IMR-90 (cell line): Measurements from ENCODE around the gene DIPK1B. TPM values are rescaled to one million over a fixed set of nuclear protein-coding genes. Genes with fewer than 3 reads are reported as not detected.

Experiments used
- ATAC-seq: fragments of 200-7000 bp; cut with Tn5 transposase; 2 replicates; pipeline ENCODE4 v1.9.1; 2020; ENCODE audit warnings: low read depth, mild to moderate bottlenecking, moderate library complexity
- BruUV-seq: library from RNA; stranded (reverse); fragments of 400-500 nt; replicated peaks from 2 replicates; lab custom pipeline; 2021; lab: Mats Ljungman, UMichigan
- CTCF ChIA-PET: fragments of 300-600 bp; formaldehyde crosslinking; extraction: SDS; loops from one replicate; lab custom pipeline; 2021; ENCODE audit warnings: antibody characterized with exemption; lab: Yijun Ruan, JAX
- POLR2A ChIA-PET: fragments of 300-600 bp; sonication (Branson Sonifier 250); formaldehyde crosslinking; loops from one replicate; lab custom pipeline; 2022; ENCODE audit warnings: antibody characterized with exemption; ENCODE audit not compliant: unreplicated experiment; lab: Charles Lee
- DNase-seq: peaks from one replicate; pipeline ENCODE4 v3.0.0; 2013
- H2AFZ ChIP-seq: replicated peaks from 2 replicates; pipeline ENCODE3; 2013; ENCODE audit warnings: low read length, mild to moderate bottlenecking; ENCODE audit not compliant: poor library complexity
- H2AK5ac ChIP-seq: 2 replicates; pipeline ENCODE4 v1.6.1; 2013; ENCODE audit warnings: low read depth, low read length, inconsistent platforms
- H2AK9ac ChIP-seq: replicated peaks from 2 replicates; pipeline ENCODE3; 2013; ENCODE audit warnings: mild to moderate bottlenecking, low read depth, low read length, moderate library complexity; ENCODE audit not compliant: poor library complexity
- H2BK120ac ChIP-seq: 2 replicates; pipeline ENCODE4 v1.6.1; 2013; ENCODE audit warnings: low read depth, low read length, inconsistent platforms
- H2BK15ac ChIP-seq: 3 replicates; pipeline ENCODE4 v1.6.1; 2013; ENCODE audit warnings: low read depth, low read length, inconsistent platforms
- H2BK20ac ChIP-seq: 2 replicates; pipeline ENCODE4 v1.6.1; 2013; ENCODE audit warnings: low read depth, mild to moderate bottlenecking, inconsistent platforms, low read length, moderate library complexity
- H2BK5ac ChIP-seq: 2 replicates; pipeline ENCODE4 v1.6.1; 2013; ENCODE audit warnings: mild to moderate bottlenecking, low read depth, low read length, inconsistent platforms; ENCODE audit not compliant: poor library complexity, severe bottlenecking
- H3K14ac ChIP-seq: replicated peaks from 2 replicates; pipeline ENCODE4 v1.6.1; 2013; ENCODE audit warnings: low read depth, low read length, inconsistent platforms
- H3K18ac ChIP-seq: 2 replicates; pipeline ENCODE4 v1.6.1; 2013; ENCODE audit warnings: low read depth, low read length, control low read depth
- H3K23ac ChIP-seq: 2 replicates; pipeline ENCODE4 v1.6.1; 2013; ENCODE audit warnings: low read depth, low read length, inconsistent platforms
- H3K27ac ChIP-seq: 2 replicates; pipeline ENCODE4 v1.5.1; 2013; ENCODE audit warnings: mild to moderate bottlenecking, control low read depth, low read length; ENCODE audit not compliant: insufficient read depth
- H3K27me3 ChIP-seq: 2 replicates; pipeline ENCODE4 v1.6.1; 2013; ENCODE audit warnings: low read length; ENCODE audit not compliant: control insufficient read depth, insufficient read depth
- H3K36me3 ChIP-seq: 2 replicates; pipeline ENCODE4 v1.6.1; 2013; ENCODE audit warnings: low read length, mixed read lengths; ENCODE audit not compliant: control insufficient read depth, insufficient read depth
- H3K4ac ChIP-seq: 2 replicates; pipeline ENCODE4 v1.6.1; 2013; ENCODE audit warnings: low read depth, low read length, inconsistent platforms
- H3K4me1 ChIP-seq: 2 replicates; pipeline ENCODE4 v1.6.1; 2013; ENCODE audit warnings: low read length, mixed read lengths; ENCODE audit not compliant: control insufficient read depth, insufficient read depth
- H3K4me2 ChIP-seq: 2 replicates; pipeline ENCODE4 v1.6.1; 2013; ENCODE audit warnings: low read depth, mild to moderate bottlenecking, control low read depth, low read length, moderate library complexity
- H3K4me3 ChIP-seq: 2 replicates; pipeline ENCODE4 v1.5.1; 2013; ENCODE audit warnings: low read depth, mild to moderate bottlenecking, control low read depth, low read length, moderate library complexity; ENCODE audit not compliant: insufficient read depth
- H3K56ac ChIP-seq: 2 replicates; pipeline ENCODE4 v1.6.1; 2013; ENCODE audit warnings: low read length, inconsistent platforms; ENCODE audit not compliant: insufficient read depth; ENCODE audit errors: extremely low read depth
- H3K79me1 ChIP-seq, 2 experiments: 2 replicates each; pipeline ENCODE4 v1.6.1; 2013; ENCODE audit warnings: low read length in 2 of 2, inconsistent platforms in 1 of 2, low read depth in 1 of 2
- H3K9ac ChIP-seq: 2 replicates; pipeline ENCODE4 v1.6.1; 2013; ENCODE audit warnings: low read depth, low read length, control low read depth
- H3K9me1 ChIP-seq: 2 replicates; pipeline ENCODE4 v1.6.1; 2013; ENCODE audit warnings: low read length, inconsistent platforms; ENCODE audit not compliant: insufficient read depth
- H3K9me3 ChIP-seq: 2 replicates; pipeline ENCODE4 v1.6.1; 2013; ENCODE audit warnings: low read length; ENCODE audit not compliant: control insufficient read depth, insufficient read depth
- H4K20me1 ChIP-seq: 2 replicates; pipeline ENCODE4 v1.6.1; 2013; ENCODE audit warnings: low read length, inconsistent platforms; ENCODE audit not compliant: insufficient read depth
- H4K5ac ChIP-seq: 2 replicates; pipeline ENCODE4 v1.6.1; 2013; ENCODE audit warnings: mild to moderate bottlenecking, low read depth, low read length, control low read depth
- H4K8ac ChIP-seq, 2 experiments: 2 replicates each; pipeline ENCODE4 v1.6.1; 2013; ENCODE audit warnings: low read depth in 2 of 2, low read length in 2 of 2, control low read depth in 1 of 2, inconsistent platforms in 1 of 2
- H4K91ac ChIP-seq: 2 replicates; pipeline ENCODE4 v1.6.1; 2013; ENCODE audit warnings: low read depth, low read length, inconsistent platforms; ENCODE audit not compliant: insufficient read depth
- BHLHE40 ChIP-seq: fragments of 150-350 bp; IDR thresholded peaks from 2 replicates; pipeline ENCODE4 v1.6.1; 2016; ENCODE audit warnings: mild to moderate bottlenecking, low read depth, low read length
- CEBPB ChIP-seq: IDR thresholded peaks from 2 replicates; pipeline ENCODE4 v1.6.1; 2012; ENCODE audit warnings: low read depth, low read length, improper control_type of control experiment
- CHD1 ChIP-seq: IDR thresholded peaks from 2 replicates; pipeline ENCODE4 v1.6.1; 2012; ENCODE audit warnings: low read depth, low read length, improper control_type of control experiment
- FOS ChIP-seq: fragments of 150-350 bp; IDR thresholded peaks from 2 replicates; pipeline ENCODE4 v1.6.1; 2016; ENCODE audit warnings: low read depth, low read length
- MAFK ChIP-seq: IDR thresholded peaks from 2 replicates; pipeline ENCODE4 v1.6.1; 2012; ENCODE audit warnings: low read depth, low read length, improper control_type of control experiment
- MXI1 ChIP-seq: IDR thresholded peaks from 2 replicates; pipeline ENCODE4 v1.6.1; 2012; ENCODE audit warnings: low read depth, mild to moderate bottlenecking, low read length, moderate library complexity, borderline replicate concordance
- NFE2L2 ChIP-seq: fragments of 150-350 bp; IDR thresholded peaks from 2 replicates; pipeline ENCODE4 v1.6.1; 2016; ENCODE audit warnings: low read depth, mild to moderate bottlenecking, low read length
- POLR2A ChIP-seq: IDR thresholded peaks from 2 replicates; pipeline ENCODE4 v1.6.1; 2012; ENCODE audit warnings: mild to moderate bottlenecking, low read depth, low read length
- RAD21 ChIP-seq: IDR thresholded peaks from 2 replicates; pipeline ENCODE4 v1.6.1; 2012; ENCODE audit warnings: low read length, improper control_type of control experiment
- RCOR1 ChIP-seq: IDR thresholded peaks from 2 replicates; pipeline ENCODE4 v1.6.1; 2012; ENCODE audit warnings: mild to moderate bottlenecking, low read length, improper control_type of control experiment; ENCODE audit not compliant: insufficient replicate concordance
- SMC3 ChIP-seq: fragments of 150-350 bp; IDR thresholded peaks from 2 replicates; pipeline ENCODE4 v1.6.1; 2016; ENCODE audit warnings: low read depth, mild to moderate bottlenecking, antibody characterized with exemption, low read length, moderate library complexity
- WGBS, 2 experiments: methylation state at CpG; one replicate each; pipeline versions ENCODE4 v1.1.5 to v1.1.7; 2013; ENCODE audit warnings: missing lambda C conversion rate in 2 of 2; ENCODE audit not compliant: insufficient read length in 1 of 2; ENCODE audit errors: extremely low coverage in 2 of 2; 5-methylcytosine and 5-hydroxymethylcytosine counted together
- dilution Hi-C: fragments of 300-500 bp; cut with HindIII; formaldehyde crosslinking; loops from one replicate; pipeline ENCODE4 v1.14.3; 2018; ENCODE audit warnings: low sequenced_read_pairs; ENCODE audit not compliant: unreplicated experiment
- in situ Hi-C: fragments of 300-500 bp; cut with MboI; formaldehyde crosslinking; loops from 3 replicates; pipeline ENCODE4 v1.14.3; 2019; ENCODE audit warnings: low sequenced_read_pairs, inconsistent platforms, mixed read lengths
- intact Hi-C: fragments of 100-400 bp; cut with micrococcal nuclease; formaldehyde crosslinking; loops from 2 replicates; pipeline ENCODE4 v1.10.0; 2022
- polyA plus RNA-seq, 3 experiments: library from polyadenylated mRNA; depleted of rRNA; stranded (reverse); fragments of >200 nt; gene quantifications; 2 replicates each; pipeline ENCODE4 v1.2.3, GENCODE V29; 2012; ENCODE audit warnings: low replicate concordance in 1 of 3
- total RNA-seq: library from RNA; depleted of rRNA; stranded (reverse); fragments of >200 nt; gene quantifications from 2 replicates; pipeline ENCODE4 v1.2.3, GENCODE V29; 2012
- TF ChIP-seq, protein P1 (sequence below): fragments of 150-350 bp; IDR thresholded peaks from 2 replicates; pipeline ENCODE4 v1.6.1; 2016; ENCODE audit warnings: low read depth, mild to moderate bottlenecking, low read length, moderate library complexity, borderline replicate concordance
- TF ChIP-seq, protein P2 (sequence below): fragments of 150-350 bp; IDR thresholded peaks from 2 replicates; pipeline ENCODE4 v1.6.1; 2017; ENCODE audit warnings: mild to moderate bottlenecking, antibody characterized with exemption, low read length, low read depth
- TF ChIP-seq, protein P3 (sequence below): conservative IDR thresholded peaks from 2 replicates; pipeline ENCODE4 v1.5.1; 2012; ENCODE audit warnings: mild to moderate bottlenecking, low read depth, low read length, improper control_type of control experiment

DIPK1B gene
- total and polyA plus RNA-seq, 2 of the 4 experiments (the other 2 are of a cell fraction) = 3.4 to 7.1 TPM

DNA sequence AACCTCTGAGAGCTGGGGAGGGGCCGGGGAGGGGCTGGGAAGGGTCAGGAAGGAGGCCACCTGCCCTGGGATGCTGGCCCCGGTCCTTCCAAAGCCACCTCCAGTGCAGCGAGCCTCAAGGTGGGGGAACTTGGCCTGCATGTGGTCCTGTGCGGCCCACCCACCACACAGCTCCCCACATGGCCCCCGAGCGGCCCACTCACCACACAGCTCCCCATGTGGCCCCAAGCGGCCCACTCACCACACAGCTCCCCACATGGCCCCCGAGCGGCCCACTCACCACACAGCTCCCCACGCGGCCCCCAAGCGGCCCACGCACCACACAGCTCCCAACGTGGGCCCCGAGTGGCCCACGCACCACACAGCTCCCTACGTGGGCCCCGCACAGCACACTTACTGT, 32.4 kb downstream of the DIPK1B start:
- no peak overlapping the region for H4K8ac ChIP-seq
- no peaks in the 10 kb centered on the region for H3K36me3 ChIP-seq
- H3K56ac ChIP-seq = no peak overlapping the region
- no peak overlapping the region for H2BK15ac ChIP-seq
- no peak overlapping the region for H3K4me2 ChIP-seq
- H2AK5ac ChIP-seq = no peak overlapping the region
- H4K20me1 ChIP-seq = no peaks in the 10 kb centered on the region; the same call in 1 of the 2 replicates
- H2AK9ac ChIP-seq = no peak overlapping the region
- H3K27me3 ChIP-seq = peaks cover 51% of the 10 kb centered on the region
- no peak overlapping the region for H2BK5ac ChIP-seq
- intact Hi-C loops (no loop called here), dilution Hi-C loops (no loop called here), in situ Hi-C loops (no loop called here)
- H3K9me3 ChIP-seq = no peaks in the 10 kb centered on the region
- peaks cover 3% of the 10 kb centered on the region; the same call in 1 of the 2 replicates for H3K4me1 ChIP-seq
- ChIA-PET POLR2A (no interaction called here), CTCF (no interaction called here)
- no peaks in the 10 kb centered on the region for H3K79me1 ChIP-seq
- no peak overlapping the region for H2AFZ ChIP-seq
- BruUV-seq = no TSS peak
- no peak overlapping the region for H3K4me3 ChIP-seq
- H2BK120ac ChIP-seq = no peak overlapping the region
- H3K9me1 ChIP-seq = no peaks in the 10 kb centered on the region
- no peak overlapping the region for H3K9ac ChIP-seq
- H3K18ac ChIP-seq = no peak overlapping the region
- H3K27ac ChIP-seq = no peak overlapping the region
- WGBS, 2 experiments = 87% methylated on average over 4 of the region's 18 CpGs; no CpG with 5 or more reads in 1 of the 2 experiments
- H3K23ac ChIP-seq = no peak overlapping the region
- H4K5ac ChIP-seq = no peak overlapping the region
- no peak overlapping the region for H3K14ac ChIP-seq
- no peak for DNase-seq
- no peak overlapping the region for H2BK20ac ChIP-seq
- H3K4ac ChIP-seq = no peak overlapping the region
- ATAC-seq = no peak
- no peak for TF ChIP-seq NFE2L2
- no peak for TF ChIP-seq BHLHE40
- TF ChIP-seq, protein P1, sequence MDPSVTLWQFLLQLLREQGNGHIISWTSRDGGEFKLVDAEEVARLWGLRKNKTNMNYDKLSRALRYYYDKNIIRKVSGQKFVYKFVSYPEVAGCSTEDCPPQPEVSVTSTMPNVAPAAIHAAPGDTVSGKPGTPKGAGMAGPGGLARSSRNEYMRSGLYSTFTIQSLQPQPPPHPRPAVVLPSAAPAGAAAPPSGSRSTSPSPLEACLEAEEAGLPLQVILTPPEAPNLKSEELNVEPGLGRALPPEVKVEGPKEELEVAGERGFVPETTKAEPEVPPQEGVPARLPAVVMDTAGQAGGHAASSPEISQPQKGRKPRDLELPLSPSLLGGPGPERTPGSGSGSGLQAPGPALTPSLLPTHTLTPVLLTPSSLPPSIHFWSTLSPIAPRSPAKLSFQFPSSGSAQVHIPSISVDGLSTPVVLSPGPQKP = no peak
- TF ChIP-seq CEBPB = no peak
- TF ChIP-seq, protein P2, sequence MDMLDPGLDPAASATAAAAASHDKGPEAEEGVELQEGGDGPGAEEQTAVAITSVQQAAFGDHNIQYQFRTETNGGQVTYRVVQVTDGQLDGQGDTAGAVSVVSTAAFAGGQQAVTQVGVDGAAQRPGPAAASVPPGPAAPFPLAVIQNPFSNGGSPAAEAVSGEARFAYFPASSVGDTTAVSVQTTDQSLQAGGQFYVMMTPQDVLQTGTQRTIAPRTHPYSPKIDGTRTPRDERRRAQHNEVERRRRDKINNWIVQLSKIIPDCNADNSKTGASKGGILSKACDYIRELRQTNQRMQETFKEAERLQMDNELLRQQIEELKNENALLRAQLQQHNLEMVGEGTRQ = no peak
- TF ChIP-seq MAFK = no peak
- TF ChIP-seq, protein P3, sequence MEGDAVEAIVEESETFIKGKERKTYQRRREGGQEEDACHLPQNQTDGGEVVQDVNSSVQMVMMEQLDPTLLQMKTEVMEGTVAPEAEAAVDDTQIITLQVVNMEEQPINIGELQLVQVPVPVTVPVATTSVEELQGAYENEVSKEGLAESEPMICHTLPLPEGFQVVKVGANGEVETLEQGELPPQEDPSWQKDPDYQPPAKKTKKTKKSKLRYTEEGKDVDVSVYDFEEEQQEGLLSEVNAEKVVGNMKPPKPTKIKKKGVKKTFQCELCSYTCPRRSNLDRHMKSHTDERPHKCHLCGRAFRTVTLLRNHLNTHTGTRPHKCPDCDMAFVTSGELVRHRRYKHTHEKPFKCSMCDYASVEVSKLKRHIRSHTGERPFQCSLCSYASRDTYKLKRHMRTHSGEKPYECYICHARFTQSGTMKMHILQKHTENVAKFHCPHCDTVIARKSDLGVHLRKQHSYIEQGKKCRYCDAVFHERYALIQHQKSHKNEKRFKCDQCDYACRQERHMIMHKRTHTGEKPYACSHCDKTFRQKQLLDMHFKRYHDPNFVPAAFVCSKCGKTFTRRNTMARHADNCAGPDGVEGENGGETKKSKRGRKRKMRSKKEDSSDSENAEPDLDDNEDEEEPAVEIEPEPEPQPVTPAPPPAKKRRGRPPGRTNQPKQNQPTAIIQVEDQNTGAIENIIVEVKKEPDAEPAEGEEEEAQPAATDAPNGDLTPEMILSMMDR = no peak
- no peak for TF ChIP-seq RCOR1
- no peak for TF ChIP-seq FOS
- no peak for TF ChIP-seq MXI1
- TF ChIP-seq CHD1 = no peak
- TF ChIP-seq POLR2A = no peak
- TF ChIP-seq SMC3 = no peak
- no peak for TF ChIP-seq RAD21
- no peak overlapping the region for H4K91ac ChIP-seq
